Hepatocyte (in vitro differentiated cells): ENCODE measurements around the gene KRT84. TPM values are rescaled to one million over a fixed set of nuclear protein-coding genes. Genes with fewer than 3 reads are reported as not detected.

Experiments
- DNase-seq: peaks from one replicate; pipeline ENCODE4 v3.0.0-alpha.2; 2016; ENCODE audit warnings: low spot score
- H2AFZ ChIP-seq: fragments of 200-600 bp; sonication (generic); 2 replicates; pipeline ENCODE4 v1.6.0; 2016; ENCODE audit warnings: antibody characterized with exemption, mild to moderate bottlenecking
- H3K27ac ChIP-seq: fragments of 200-600 bp; sonication (generic); 2 replicates; pipeline ENCODE4 v1.5.1; 2016; ENCODE audit warnings: mild to moderate bottlenecking
- H3K27me3 ChIP-seq: fragments of 200-600 bp; sonication (generic); 2 replicates; pipeline ENCODE4 v1.6.1; 2016
- H3K36me3 ChIP-seq: fragments of 200-600 bp; sonication (generic); replicated peaks from 2 replicates; pipeline ENCODE4 v1.5.1; 2016; ENCODE audit warnings: low read depth; ENCODE audit not compliant: insufficient read depth
- H3K4me1 ChIP-seq: fragments of 200-600 bp; sonication (generic); 2 replicates; pipeline ENCODE4 v1.5.1; 2016; ENCODE audit warnings: mild to moderate bottlenecking, moderate library complexity; ENCODE audit not compliant: insufficient read depth
- H3K4me2 ChIP-seq: fragments of 200-600 bp; sonication (generic); 2 replicates; pipeline ENCODE4 v1.6.0; 2016
- H3K4me3 ChIP-seq: fragments of 200-600 bp; sonication (generic); 2 replicates; pipeline ENCODE4 v1.5.1; 2016; ENCODE audit warnings: mild to moderate bottlenecking
- H3K79me2 ChIP-seq: fragments of 200-600 bp; sonication (generic); 2 replicates; pipeline ENCODE4 v1.6.0; 2017; ENCODE audit warnings: mild to moderate bottlenecking
- H3K9me2 ChIP-seq: fragments of 200-600 bp; sonication (generic); replicated peaks from 2 replicates; pipeline ENCODE4 v1.6.0; 2017; ENCODE audit warnings: mild to moderate bottlenecking; ENCODE audit not compliant: insufficient read depth
- H3K9me3 ChIP-seq: fragments of 200-600 bp; sonication (generic); 2 replicates; pipeline ENCODE4 v1.5.1; 2016; ENCODE audit warnings: low read depth, mild to moderate bottlenecking
- H4K20me1 ChIP-seq: fragments of 200-600 bp; sonication (generic); 2 replicates; pipeline ENCODE4 v1.6.0; 2016; ENCODE audit warnings: mild to moderate bottlenecking; ENCODE audit not compliant: insufficient read depth, poor library complexity, severe bottlenecking
- EZH2 ChIP-seq: fragments of 200-600 bp; sonication (generic); IDR thresholded peaks from 2 replicates; pipeline ENCODE4 v1.6.1; 2016; ENCODE audit warnings: antibody characterized with exemption, mild to moderate bottlenecking, borderline replicate concordance
- EZH2phosphoT487 ChIP-seq: fragments of 200-600 bp; sonication (generic); IDR thresholded peaks from one replicate; pipeline ENCODE4 v1.6.1; 2018; ENCODE audit warnings: antibody characterized with exemption, mild to moderate bottlenecking, low read depth, moderate library complexity; ENCODE audit not compliant: unreplicated experiment, severe bottlenecking
- WGBS: methylation state at CpG from one replicate; pipeline ENCODE4 v1.1.6; 2016; ENCODE audit warnings: low lambda C conversion rate; ENCODE audit errors: missing lambda C conversion rate; 5-methylcytosine and 5-hydroxymethylcytosine counted together
- polyA plus RNA-seq: library from polyadenylated mRNA; unstranded; fragments of >200 nt; fragmentation: Nextera tagmentation; extraction: Ambion mirVana; gene quantifications from 2 replicates; pipeline ENCODE4 v1.2.1, GENCODE V29; 2016
- total RNA-seq: library from RNA; depleted of rRNA; stranded (reverse); fragments of >200 nt; gene quantifications from 2 replicates; pipeline ENCODE4 v1.2.3, GENCODE V29; 2014
- TF ChIP-seq, protein P1 (sequence below): fragments of 200-600 bp; sonication (generic); IDR thresholded peaks from 2 replicates; pipeline ENCODE4 v1.5.1; 2016; ENCODE audit warnings: antibody characterized with exemption, mild to moderate bottlenecking; ENCODE audit not compliant: poor library complexity

Gene KRT84
- total and polyA plus RNA-seq, 2 experiments from 2014 or later: not detected

DNA sequence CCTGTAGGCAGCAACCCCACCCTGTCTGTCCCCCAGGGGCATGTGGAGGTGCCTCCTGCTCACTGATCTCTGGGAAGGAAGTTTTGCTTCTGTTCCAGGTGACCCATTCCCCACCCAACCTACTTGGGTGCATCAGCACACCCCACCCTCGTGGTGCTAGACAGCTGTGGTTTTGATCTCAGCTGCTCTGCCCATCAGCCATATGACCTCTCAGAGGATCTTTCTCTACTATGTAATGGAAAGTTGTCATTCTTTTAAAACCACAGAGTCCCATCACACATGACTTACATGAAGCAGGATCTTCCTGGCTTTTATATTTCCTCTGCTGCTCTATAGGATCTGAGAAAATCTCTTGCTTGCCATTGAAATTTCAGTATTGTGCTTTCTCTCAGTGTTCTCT, 34.2 kb upstream of the KRT84 start:
- DNase-seq: no peak
- no peak overlapping the region for H3K4me2 ChIP-seq

DNA sequence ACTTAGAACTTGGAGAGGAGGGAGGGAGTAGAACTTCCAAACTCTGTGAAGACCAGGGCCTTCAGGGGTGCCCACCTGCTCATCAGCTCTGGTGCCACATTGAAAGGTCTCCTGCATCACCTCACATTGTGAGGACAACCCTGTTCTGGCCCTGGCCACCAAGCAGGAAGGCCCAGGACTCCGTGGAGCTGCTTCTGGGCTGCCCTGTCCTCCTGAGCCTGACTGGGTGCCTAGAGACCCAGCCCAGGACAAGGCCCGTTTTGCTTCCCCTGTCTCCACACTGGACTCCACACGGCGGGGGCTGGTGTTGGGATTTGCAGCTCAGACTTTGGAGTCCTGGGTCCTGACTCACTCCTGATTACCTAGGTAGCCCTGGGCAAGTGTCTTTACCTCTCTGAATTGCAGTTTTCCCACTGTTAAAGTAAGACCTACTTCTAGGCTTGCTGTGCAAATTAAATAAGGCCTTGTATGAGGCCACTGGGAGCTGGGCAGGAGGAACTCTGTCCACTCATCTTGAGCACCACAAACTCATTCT, 33.2 kb upstream of the KRT84 start:
- no peaks in the 10 kb centered on the region for H3K9me3 ChIP-seq
- no peaks in the 10 kb centered on the region for H3K27me3 ChIP-seq
- H2AFZ ChIP-seq: no peak overlapping the region
- peaks cover 8% of the 10 kb centered on the region for H3K4me1 ChIP-seq
- WGBS: 90% methylated on average over 4 of the region's 4 CpGs
- no peak overlapping the region for H3K27ac ChIP-seq
- no peaks in the 10 kb centered on the region for H3K79me2 ChIP-seq
- no peak overlapping the region for H3K4me2 ChIP-seq
- H4K20me1 ChIP-seq: no peaks in the 10 kb centered on the region
- no peak for DNase-seq
- TF ChIP-seq EZH2 (no peak), EZH2phosphoT487 (no peak)
- TF ChIP-seq, protein P1, sequence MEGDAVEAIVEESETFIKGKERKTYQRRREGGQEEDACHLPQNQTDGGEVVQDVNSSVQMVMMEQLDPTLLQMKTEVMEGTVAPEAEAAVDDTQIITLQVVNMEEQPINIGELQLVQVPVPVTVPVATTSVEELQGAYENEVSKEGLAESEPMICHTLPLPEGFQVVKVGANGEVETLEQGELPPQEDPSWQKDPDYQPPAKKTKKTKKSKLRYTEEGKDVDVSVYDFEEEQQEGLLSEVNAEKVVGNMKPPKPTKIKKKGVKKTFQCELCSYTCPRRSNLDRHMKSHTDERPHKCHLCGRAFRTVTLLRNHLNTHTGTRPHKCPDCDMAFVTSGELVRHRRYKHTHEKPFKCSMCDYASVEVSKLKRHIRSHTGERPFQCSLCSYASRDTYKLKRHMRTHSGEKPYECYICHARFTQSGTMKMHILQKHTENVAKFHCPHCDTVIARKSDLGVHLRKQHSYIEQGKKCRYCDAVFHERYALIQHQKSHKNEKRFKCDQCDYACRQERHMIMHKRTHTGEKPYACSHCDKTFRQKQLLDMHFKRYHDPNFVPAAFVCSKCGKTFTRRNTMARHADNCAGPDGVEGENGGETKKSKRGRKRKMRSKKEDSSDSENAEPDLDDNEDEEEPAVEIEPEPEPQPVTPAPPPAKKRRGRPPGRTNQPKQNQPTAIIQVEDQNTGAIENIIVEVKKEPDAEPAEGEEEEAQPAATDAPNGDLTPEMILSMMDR: no peak
- H3K4me3 ChIP-seq: no peak overlapping the region
- no peaks in the 10 kb centered on the region for H3K36me3 ChIP-seq
- H3K9me2 ChIP-seq: no peaks in the 10 kb centered on the region

More for the DNA sequence above, 34.2 kb upstream of the KRT84 start:
- Histone ChIP-seq H3K36me3 (no peaks in the 10 kb centered on the region), H3K9me2 (no peaks in the 10 kb centered on the region), H3K79me2 (no peaks in the 10 kb centered on the region), H3K27ac (no peak overlapping the region), H3K4me1 (peaks cover 16% of the 10 kb centered on the region), H2AFZ (no peak overlapping the region), H3K27me3 (no peaks in the 10 kb centered on the region), H4K20me1 (no peaks in the 10 kb centered on the region), H3K9me3 (no peaks in the 10 kb centered on the region), H3K4me3 (no peak overlapping the region)
- WGBS: 77% methylated on average over 1 of the region's 1 CpG
- TF ChIP-seq EZH2 (no peak), EZH2phosphoT487 (no peak)
- TF ChIP-seq, protein P1: no peak

GRCh38 chr12:52417740-52418139, 32.3 kb upstream of the KRT84 start:
- no peaks in the 10 kb centered on the region for H3K4me1 ChIP-seq
- H3K27ac ChIP-seq: no peak overlapping the region
- H2AFZ ChIP-seq: no peak overlapping the region
- H3K4me2 ChIP-seq: no peak overlapping the region
- no peaks in the 10 kb centered on the region for H3K36me3 ChIP-seq
- no peaks in the 10 kb centered on the region for H4K20me1 ChIP-seq
- no peaks in the 10 kb centered on the region for H3K9me3 ChIP-seq
- no peaks in the 10 kb centered on the region for H3K79me2 ChIP-seq
- WGBS: 50% methylated on average over 2 of the region's 2 CpGs
- DNase-seq: no peak
- no peak for TF ChIP-seq EZH2phosphoT487
- TF ChIP-seq, protein P1: no peak
- no peak for TF ChIP-seq EZH2
- no peaks in the 10 kb centered on the region for H3K27me3 ChIP-seq
- no peaks in the 10 kb centered on the region for H3K9me2 ChIP-seq
- no peak overlapping the region for H3K4me3 ChIP-seq
